HS-27A (cell line): Measurements from ENCODE around the gene RTEL1.

Experiments used
- DNase-seq: peaks from one replicate; pipeline ENCODE4 v3.0.0-alpha.2; 2012; ENCODE audit warnings: low read depth, missing footprints

Gene RTEL1

DNA sequence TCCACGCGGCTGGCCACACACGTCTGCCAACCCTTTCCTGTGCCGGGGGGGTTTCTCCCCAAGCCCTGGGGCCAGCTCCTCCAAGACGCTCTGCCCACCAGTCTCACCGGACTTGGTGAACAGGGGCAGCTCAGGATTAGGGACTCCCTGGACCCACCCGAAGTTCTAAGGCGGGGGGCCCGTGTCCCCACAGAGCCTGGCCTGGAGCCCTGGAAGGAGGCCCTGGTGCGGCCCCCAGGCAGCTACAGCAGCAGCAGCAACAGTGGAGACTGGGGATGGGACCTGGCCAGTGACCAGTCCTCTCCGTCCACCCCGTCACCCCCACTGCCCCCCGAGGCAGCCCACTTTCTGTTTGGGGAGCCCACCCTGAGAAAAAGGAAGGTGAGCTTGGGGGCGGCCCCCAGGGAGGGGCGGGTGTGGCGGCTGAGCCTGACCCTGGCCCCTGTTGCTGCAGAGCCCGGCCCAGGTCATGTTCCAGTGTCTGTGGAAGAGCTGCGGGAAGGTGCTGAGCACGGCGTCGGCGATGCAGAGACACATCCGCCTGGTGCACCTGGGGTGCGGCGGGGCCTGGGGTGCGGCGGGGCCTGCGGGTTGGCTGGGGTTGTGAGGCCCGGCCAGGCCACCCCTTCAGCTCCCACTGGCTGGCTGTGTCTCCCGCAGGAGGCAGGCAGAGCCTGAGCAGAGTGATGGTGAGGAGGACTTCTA, 83.7 kb downstream of the RTEL1 start:
- DNase-seq, result no peak

- DNase-seq, result no peak
These were observed 84.4 kb downstream of the RTEL1 start for GRCh38 chr20:63742381-63743024.

GRCh38 chr20:63743210-63743970, 85.3 kb downstream of the RTEL1 start:
- DNase-seq, result no peak

- no peak for DNase-seq
These were observed 86.0 kb downstream of the RTEL1 start for GRCh38 chr20:63744158-63744557.

GRCh38 chr20:63744574-63745423, 86.7 kb downstream of the RTEL1 start:
- no peak for DNase-seq

- no peak for DNase-seq
These were observed 87.3 kb downstream of the RTEL1 start for GRCh38 chr20:63745424-63745805.
